Stimulated activated effector memory CD8-positive, alpha-beta T cell treated with anti-CD3 and anti-CD28 coated beads, Interleukin-12 subunit alpha, Interleukin-12 subunit beta, amount 100 ng/mL, for 72 hours (primary cell): ENCODE results near the gene HOMER1.

ENCODE experiments used
- ATAC-seq: fragments of 150-1000 bp; cut with Tn5 transposase; 2 replicates; pipeline ENCODE4 v1.10.0; 2021
- DNase-seq, 2 donors: peaks; one replicate each; pipeline ENCODE4 v3.0.0; 2021 to 2022; ENCODE audit warnings: low spot score in 2 of 2
- H3K27ac Mint-ChIP-seq: one replicate; pipeline ENCODE4 v1.8.0; 2022; ENCODE audit warnings: mild to moderate bottlenecking, mixed read lengths
- H3K36me3 Mint-ChIP-seq: one replicate; pipeline ENCODE4 v1.8.0; 2022; ENCODE audit warnings: mild to moderate bottlenecking, mixed read lengths
- H3K4me1 Mint-ChIP-seq: one replicate; pipeline ENCODE4 v1.8.0; 2022; ENCODE audit warnings: mixed read lengths
- H3K4me3 Mint-ChIP-seq: one replicate; pipeline ENCODE4 v1.8.0; 2022; ENCODE audit warnings: mild to moderate bottlenecking, mixed read lengths
- H3K9me3 Mint-ChIP-seq: one replicate; pipeline ENCODE4 v1.8.0; 2022; ENCODE audit warnings: mixed read lengths

HOMER1 gene, protein sequence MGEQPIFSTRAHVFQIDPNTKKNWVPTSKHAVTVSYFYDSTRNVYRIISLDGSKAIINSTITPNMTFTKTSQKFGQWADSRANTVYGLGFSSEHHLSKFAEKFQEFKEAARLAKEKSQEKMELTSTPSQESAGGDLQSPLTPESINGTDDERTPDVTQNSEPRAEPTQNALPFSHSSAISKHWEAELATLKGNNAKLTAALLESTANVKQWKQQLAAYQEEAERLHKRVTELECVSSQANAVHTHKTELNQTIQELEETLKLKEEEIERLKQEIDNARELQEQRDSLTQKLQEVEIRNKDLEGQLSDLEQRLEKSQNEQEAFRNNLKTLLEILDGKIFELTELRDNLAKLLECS

DNA sequence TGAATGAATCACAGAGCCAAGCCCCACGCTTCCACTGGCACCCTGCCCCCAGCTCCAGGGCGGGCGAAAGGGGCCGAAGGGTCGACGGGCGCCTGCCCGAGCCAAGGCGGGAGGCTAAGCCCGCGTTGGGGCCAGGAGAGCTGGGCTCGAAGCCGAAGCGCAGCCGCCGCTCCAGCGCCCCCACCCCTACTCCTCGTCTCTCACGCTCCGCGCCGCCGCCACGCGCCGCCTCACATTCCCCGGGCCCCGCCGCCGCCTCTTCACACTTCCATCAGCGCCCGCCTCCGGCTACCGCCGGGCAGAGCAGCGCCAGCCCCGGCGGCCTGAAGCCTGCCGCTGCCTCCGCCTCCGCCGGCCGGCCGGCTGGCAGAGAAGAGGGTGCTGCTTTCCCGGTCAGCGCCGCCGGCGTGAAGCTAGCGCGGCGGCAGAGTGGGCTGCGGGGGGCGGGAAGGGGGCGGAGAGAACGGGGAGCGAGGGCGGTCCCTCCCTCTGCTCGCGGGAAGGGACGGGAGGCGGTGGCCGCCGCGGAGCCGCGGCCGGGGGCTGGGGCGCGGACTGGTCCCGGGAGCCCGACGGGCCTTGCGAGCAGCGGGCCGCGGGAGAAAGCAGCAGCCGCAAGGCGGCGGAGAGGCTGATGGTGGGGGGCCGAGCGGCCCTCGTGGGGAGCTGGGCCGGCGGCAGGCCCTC, at the start of gene HOMER1:
Gene HOMER1 (minus strand): TSS at position 431 of the 687 bp plus-strand sequence. CDS start 1,360 bp downstream, outside the sequence.
- DNase-seq (peak; percentile 59 to 83), ATAC-seq (peak; percentile 82)
- peaks cover 19% of the 10 kb centered on the region for H3K4me1 Mint-ChIP-seq
- H3K36me3 Mint-ChIP-seq, result peaks cover 6% of the 10 kb centered on the region
- peak within 1 kb of the TSS; percentile 96 for H3K4me3 Mint-ChIP-seq
- H3K27ac Mint-ChIP-seq, result peak within 1 kb of the TSS; percentile 98
- no peaks in the 10 kb centered on the region for H3K9me3 Mint-ChIP-seq

DNA sequence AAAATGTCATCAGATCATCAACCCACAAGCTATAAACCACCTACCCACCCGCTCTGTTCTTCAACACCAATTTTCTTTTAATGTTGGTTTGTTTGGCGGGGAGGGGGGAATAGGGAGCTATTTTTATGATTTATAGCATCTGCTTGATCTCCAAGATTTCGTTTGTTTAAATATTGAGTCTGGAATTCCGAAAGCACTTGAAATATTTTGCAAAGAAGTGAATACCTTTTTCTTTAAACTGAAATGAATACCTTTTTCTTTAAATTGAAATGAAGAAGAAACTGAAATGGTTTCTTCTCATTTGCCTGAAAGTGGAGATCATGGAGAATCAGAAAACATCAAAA, 49.3 kb upstream of the HOMER1 start:
- Mint-ChIP-seq H3K27ac (peak overlapping the region; percentile 98), H3K4me3 (no peak overlapping the region), H3K9me3 (no peaks in the 10 kb centered on the region), H3K4me1 (peaks cover 36% of the 10 kb centered on the region), H3K36me3 (no peaks in the 10 kb centered on the region)
- DNase-seq (no peak), ATAC-seq (no peak)

- ATAC-seq, result no peak
These were observed 48.7 kb upstream of the HOMER1 start for GRCh38 chr5:79562351-79563246.

DNA sequence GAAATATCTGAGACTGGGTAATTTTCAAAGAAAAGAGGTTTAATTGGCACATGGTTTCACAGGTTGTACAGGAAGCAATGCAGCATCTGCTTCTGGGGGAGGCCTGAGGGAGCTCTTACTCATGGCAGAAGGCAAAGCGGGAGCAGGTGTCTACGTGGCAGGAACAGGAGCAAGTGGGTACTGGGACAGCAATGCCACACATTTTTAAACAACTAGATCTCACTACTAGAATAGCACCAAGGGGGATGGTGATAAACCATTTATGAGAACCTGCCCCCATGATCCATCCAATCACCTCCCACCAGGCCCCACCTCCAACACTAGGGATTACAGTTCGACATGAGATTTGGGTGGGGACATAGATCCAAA, 47.6 kb upstream of the HOMER1 start:
- H3K4me3 Mint-ChIP-seq, result peak overlapping the region; percentile 55
- peak overlapping the region; percentile 98 for H3K27ac Mint-ChIP-seq
- peak; percentile 77 for ATAC-seq
- peak; percentile 15 to 59 for DNase-seq
- no peaks in the 10 kb centered on the region for H3K36me3 Mint-ChIP-seq
- no peaks in the 10 kb centered on the region for H3K9me3 Mint-ChIP-seq
- H3K4me1 Mint-ChIP-seq, result peaks cover 36% of the 10 kb centered on the region

More at GRCh38 chr5:79562351-79563246, 48.7 kb upstream of the HOMER1 start:
- H3K9me3 Mint-ChIP-seq, result no peaks in the 10 kb centered on the region
- H3K27ac Mint-ChIP-seq, result peak overlapping the region; percentile 98
- no peak for DNase-seq
- no peaks in the 10 kb centered on the region for H3K36me3 Mint-ChIP-seq
- peak overlapping the region; percentile 55 for H3K4me3 Mint-ChIP-seq
- H3K4me1 Mint-ChIP-seq, result peaks cover 36% of the 10 kb centered on the region

DNA sequence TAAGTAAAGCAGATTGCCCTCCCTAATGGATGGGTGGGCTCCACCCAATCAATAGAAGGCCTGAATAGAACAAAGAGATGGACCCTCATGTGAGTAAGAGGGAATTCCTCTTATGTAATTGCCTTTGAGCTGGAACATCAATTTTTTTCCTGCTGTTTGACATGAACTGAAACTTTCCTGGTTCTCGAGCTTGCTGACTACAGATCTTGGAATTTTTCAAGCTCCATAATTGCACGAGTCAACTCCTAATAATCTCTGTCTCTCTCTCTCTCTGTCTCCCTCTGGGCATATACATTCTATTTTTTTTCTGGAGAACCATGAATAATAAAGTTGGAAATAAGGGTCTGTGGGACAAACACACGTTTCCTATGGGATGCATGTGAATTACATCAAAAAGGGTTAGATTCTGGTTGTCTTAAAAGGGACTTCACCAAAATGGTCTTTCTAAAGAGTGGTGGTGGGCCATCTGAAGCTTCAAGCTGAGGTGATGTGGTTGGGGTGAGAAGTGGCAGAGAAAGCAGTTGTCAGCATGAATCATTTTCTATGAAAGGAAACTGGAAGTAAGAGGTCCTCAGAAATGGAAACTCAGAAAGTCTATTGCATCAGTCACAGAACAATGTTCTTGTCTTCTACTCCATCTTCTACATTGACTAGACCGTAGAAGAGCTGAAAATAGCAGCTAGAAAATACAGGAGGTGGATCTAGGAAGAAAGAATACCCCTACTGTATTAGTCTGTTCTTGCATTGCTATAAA, 47.0 kb upstream of the HOMER1 start:
- Mint-ChIP-seq H3K4me1 (peaks cover 36% of the 10 kb centered on the region), H3K9me3 (no peaks in the 10 kb centered on the region), H3K36me3 (no peaks in the 10 kb centered on the region), H3K4me3 (peak overlapping the region; percentile 55), H3K27ac (peak overlapping the region; percentile 98)
- DNase-seq (no peak), ATAC-seq (peak; percentile 96)

- Mint-ChIP-seq H3K36me3 (no peaks in the 10 kb centered on the region), H3K27ac (no peak overlapping the region), H3K4me3 (no peak overlapping the region), H3K4me1 (peaks cover 9% of the 10 kb centered on the region), H3K9me3 (no peaks in the 10 kb centered on the region)
- no peak for ATAC-seq
- DNase-seq, result no peak
These were observed 41.5 kb upstream of the HOMER1 start for GRCh38 chr5:79555418-79555817.

GRCh38 chr5:79552984-79553383, 39.0 kb upstream of the HOMER1 start:
- DNase-seq, result no peak

DNA sequence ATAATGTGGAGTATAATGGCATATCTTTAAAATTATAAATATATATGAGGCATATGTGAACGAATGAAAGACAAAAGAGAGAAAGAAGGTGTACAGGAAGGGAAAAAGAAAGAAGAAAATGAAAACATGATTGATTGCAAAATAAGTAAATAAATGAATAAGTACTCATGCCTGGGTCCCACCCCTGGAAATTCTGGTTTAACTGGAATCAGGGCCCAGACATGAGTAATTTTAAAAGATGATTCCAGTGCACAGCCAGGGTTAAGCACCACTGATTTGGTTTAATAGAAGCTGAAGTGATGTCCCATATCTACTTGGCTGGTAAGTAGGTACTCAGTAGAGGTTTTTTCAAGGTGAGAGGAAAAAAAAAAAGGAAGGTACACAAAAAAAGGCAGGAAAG, 34.0 kb upstream of the HOMER1 start:
- Mint-ChIP-seq H3K27ac (no peak overlapping the region), H3K4me1 (no peaks in the 10 kb centered on the region), H3K4me3 (no peak overlapping the region), H3K36me3 (no peaks in the 10 kb centered on the region), H3K9me3 (no peaks in the 10 kb centered on the region)
- ATAC-seq, result no peak
- no peak for DNase-seq

More at GRCh38 chr5:79552984-79553383, 39.0 kb upstream of the HOMER1 start:
- no peak overlapping the region for H3K4me3 Mint-ChIP-seq
- H3K4me1 Mint-ChIP-seq, result no peaks in the 10 kb centered on the region
- H3K9me3 Mint-ChIP-seq, result no peaks in the 10 kb centered on the region
- no peak overlapping the region for H3K27ac Mint-ChIP-seq
- H3K36me3 Mint-ChIP-seq, result no peaks in the 10 kb centered on the region
- ATAC-seq, result no peak

- Mint-ChIP-seq H3K36me3 (no peaks in the 10 kb centered on the region), H3K4me3 (no peak overlapping the region), H3K9me3 (no peaks in the 10 kb centered on the region), H3K27ac (no peak overlapping the region), H3K4me1 (no peaks in the 10 kb centered on the region)
- ATAC-seq (no peak), DNase-seq (no peak)
These were observed 33.5 kb upstream of the HOMER1 start for GRCh38 chr5:79547429-79547822.

GRCh38 chr5:79546782-79547428, 33.0 kb upstream of the HOMER1 start:
- no peak overlapping the region for H3K4me3 Mint-ChIP-seq
- H3K36me3 Mint-ChIP-seq, result no peaks in the 10 kb centered on the region
- no peak for DNase-seq
- no peaks in the 10 kb centered on the region for H3K4me1 Mint-ChIP-seq
- H3K27ac Mint-ChIP-seq, result no peak overlapping the region
- no peak for ATAC-seq
- no peaks in the 10 kb centered on the region for H3K9me3 Mint-ChIP-seq

GRCh38 chr5:79544131-79544530, 30.2 kb upstream of the HOMER1 start:
- H3K36me3 Mint-ChIP-seq, result no peaks in the 10 kb centered on the region
- H3K9me3 Mint-ChIP-seq, result no peaks in the 10 kb centered on the region
- DNase-seq, result no peak
- no peak overlapping the region for H3K4me3 Mint-ChIP-seq
- no peaks in the 10 kb centered on the region for H3K4me1 Mint-ChIP-seq
- no peak overlapping the region for H3K27ac Mint-ChIP-seq
- no peak for ATAC-seq

GRCh38 chr5:79540939-79541338, 27.0 kb upstream of the HOMER1 start:
- no peaks in the 10 kb centered on the region for H3K4me1 Mint-ChIP-seq
- DNase-seq, result no peak
- no peak overlapping the region for H3K4me3 Mint-ChIP-seq
- no peaks in the 10 kb centered on the region for H3K9me3 Mint-ChIP-seq
- ATAC-seq, result no peak
- no peak overlapping the region for H3K27ac Mint-ChIP-seq
- H3K36me3 Mint-ChIP-seq, result no peaks in the 10 kb centered on the region

GRCh38 chr5:79536193-79536906, 22.4 kb upstream of the HOMER1 start:
- Mint-ChIP-seq H3K4me1 (no peaks in the 10 kb centered on the region), H3K9me3 (no peaks in the 10 kb centered on the region), H3K27ac (no peak overlapping the region), H3K4me3 (no peak overlapping the region), H3K36me3 (no peaks in the 10 kb centered on the region)
- DNase-seq (no peak), ATAC-seq (no peak)
